Right cardiac atrium (tissue), 5 donors: ENCODE measurements around the gene RBP3. TPM values are rescaled to one million over a fixed set of nuclear protein-coding genes. Genes with fewer than 3 reads are reported as not detected.
A peak's percentile ranks its signal among the peaks of the same experiment; 100 is the strongest.

Experiments
- ATAC-seq, 2 donors: fragments of 200-7000 bp; cut with Tn5 transposase; one replicate each; pipeline versions ENCODE4 v1.8.0 to v1.9.1; 2020; ENCODE audit warnings: moderate library complexity in 2 of 2, mild to moderate bottlenecking in 1 of 2
- DNase-seq, 3 donors: peaks; one replicate each; pipeline ENCODE4 v3.0.0-alpha.2; 2020
- H3K27ac ChIP-seq: one replicate; pipeline ENCODE4 v1.5.1; 2013; ENCODE audit warnings: mild to moderate bottlenecking, low read length, control low read depth, moderate library complexity
- H3K27me3 ChIP-seq: one replicate; pipeline ENCODE4 v1.6.1; 2013; ENCODE audit not compliant: control insufficient read depth, insufficient read depth
- H3K4me1 ChIP-seq: one replicate; pipeline ENCODE4 v1.6.1; 2013; ENCODE audit warnings: low read length; ENCODE audit not compliant: control insufficient read depth, insufficient read depth
- H3K4me3 ChIP-seq: one replicate; pipeline ENCODE4 v1.5.1; 2013; ENCODE audit warnings: low read length, control low read depth
- H3K9me3 ChIP-seq: one replicate; pipeline ENCODE4 v1.6.1; 2013; ENCODE audit warnings: low read length; ENCODE audit not compliant: control insufficient read depth
- WGBS: extraction: QIAGEN DNeasy Blood & Tissue Kit; methylation state at CpG from one replicate; pipeline ENCODE4 v1.1.7; 2013; 5-methylcytosine and 5-hydroxymethylcytosine counted together
- intact Hi-C, 4 donors: fragments of 100-400 bp; cut with DNase I; formaldehyde crosslinking; loops; one replicate each; pipeline versions ENCODE4 v1.11.0 to v1.14.0; 2022 to 2023
- polyA plus RNA-seq: library from polyadenylated mRNA; stranded (reverse); fragments of 200-250 nt; gene quantifications from one replicate; pipeline ENCODE4 v1.2.3, GENCODE V29; 2013
- total RNA-seq, 4 donors: library from RNA; stranded (reverse); fragmentation: NEBNext Ultra II Directional; extraction: Animal tissue kit (Norgen Biotek cat#: 25700); gene quantifications; one replicate each; pipeline ENCODE4 v1.2.1, GENCODE V29; 2021
- donor health status: healthy with polysubstance abuse.
- donor health status: DM: no; HTN: yes; CAD: no.
- donor health status: DM: no; HTN: no; CAD: no.
- donor health status: DM: no; HTN: yes; CAD: no; lungs with severe emphysema.
- donor health status: DM: yes; HTN: yes; CAD: no.

Gene RBP3
- total and polyA plus RNA-seq, 5 donors = not detected

DNA sequence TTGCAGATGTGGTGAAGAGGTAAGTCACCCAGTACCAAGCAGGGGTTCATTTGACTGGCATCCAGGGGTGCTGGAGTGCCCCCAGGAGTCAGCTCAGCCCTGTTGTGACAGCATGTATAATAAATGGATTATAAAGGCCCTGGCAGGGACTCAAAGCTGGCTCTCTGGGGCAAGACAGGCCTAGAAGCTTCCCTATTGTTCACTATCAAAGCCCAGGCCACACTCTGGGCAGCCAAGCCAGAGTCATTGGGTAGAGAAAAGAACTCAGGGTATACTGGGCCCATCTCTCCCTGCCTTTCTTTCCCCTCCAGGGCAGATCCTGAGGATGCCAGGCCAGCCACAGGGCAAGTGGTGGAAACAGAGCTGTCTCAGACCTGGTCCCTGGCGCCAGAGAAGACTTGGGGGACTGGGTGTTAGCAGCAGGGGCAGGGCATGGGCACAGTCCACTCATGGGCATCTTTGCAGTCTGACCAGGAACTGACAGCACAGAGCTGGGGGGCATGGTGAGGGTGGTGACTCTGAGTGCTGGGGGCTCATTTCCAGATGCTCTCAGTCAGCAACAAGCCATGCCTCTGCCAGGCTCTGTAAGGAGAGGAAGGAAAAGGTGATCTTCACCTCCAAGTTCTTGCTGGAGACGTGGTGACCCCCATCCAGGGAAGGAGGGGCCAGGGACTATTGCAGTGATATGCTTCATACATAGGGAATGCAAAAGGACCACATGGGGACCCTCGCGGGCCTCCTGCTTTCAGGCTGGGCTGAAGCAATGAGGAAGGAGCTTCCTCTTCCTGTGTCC, 11.7 kb downstream of the RBP3 start:
- H3K27me3 ChIP-seq = no peaks in the 10 kb centered on the region
- H3K4me1 ChIP-seq = no peaks in the 10 kb centered on the region
- H3K4me3 ChIP-seq = no peak overlapping the region
- no peaks in the 10 kb centered on the region for H3K9me3 ChIP-seq
- no peak for ATAC-seq
- 69% methylated on average over 4 of the region's 4 CpGs for WGBS
- H3K27ac ChIP-seq = no peak overlapping the region
- no peak for DNase-seq
- intact Hi-C loops = no loop called here

DNA sequence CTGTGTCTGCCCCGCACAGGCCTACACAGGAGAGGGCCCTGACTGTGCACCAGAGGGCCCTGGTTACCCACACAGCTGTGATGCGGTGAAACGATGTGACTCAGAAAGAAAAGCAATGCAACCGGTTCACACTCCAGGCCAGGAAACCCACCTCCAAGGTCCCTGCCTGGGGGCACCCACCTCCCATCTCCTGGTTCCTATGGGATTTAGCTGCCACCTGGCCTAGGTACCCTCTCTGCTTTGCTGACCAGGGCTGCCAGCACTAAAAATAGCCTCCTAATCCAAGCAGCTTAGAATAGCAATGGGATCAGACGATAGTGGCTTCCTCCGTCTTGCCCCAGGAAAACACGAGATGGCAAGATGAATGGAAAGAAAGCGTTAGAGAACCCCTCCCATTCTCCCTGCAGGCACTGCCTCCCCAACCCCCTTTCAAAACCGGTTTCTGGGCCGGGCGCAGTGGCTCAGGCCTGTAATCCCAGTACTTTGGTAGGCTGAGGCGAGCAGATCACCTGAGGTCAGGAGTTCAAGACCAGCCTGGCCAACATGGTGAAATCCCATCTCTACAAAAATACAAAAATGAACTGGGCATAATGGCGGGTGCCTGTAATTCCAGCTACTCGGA, 12.4 kb downstream of the RBP3 start:
- H3K27ac ChIP-seq = no peak overlapping the region
- H3K4me1 ChIP-seq = no peaks in the 10 kb centered on the region
- DNase-seq = no peak
- peak in 1 of 2 donors; percentile 20 for ATAC-seq
- intact Hi-C loops = no loop called here
- no peaks in the 10 kb centered on the region for H3K27me3 ChIP-seq
- H3K9me3 ChIP-seq = no peaks in the 10 kb centered on the region
- 74% methylated on average over 14 of the region's 14 CpGs for WGBS
- H3K4me3 ChIP-seq = no peak overlapping the region

DNA sequence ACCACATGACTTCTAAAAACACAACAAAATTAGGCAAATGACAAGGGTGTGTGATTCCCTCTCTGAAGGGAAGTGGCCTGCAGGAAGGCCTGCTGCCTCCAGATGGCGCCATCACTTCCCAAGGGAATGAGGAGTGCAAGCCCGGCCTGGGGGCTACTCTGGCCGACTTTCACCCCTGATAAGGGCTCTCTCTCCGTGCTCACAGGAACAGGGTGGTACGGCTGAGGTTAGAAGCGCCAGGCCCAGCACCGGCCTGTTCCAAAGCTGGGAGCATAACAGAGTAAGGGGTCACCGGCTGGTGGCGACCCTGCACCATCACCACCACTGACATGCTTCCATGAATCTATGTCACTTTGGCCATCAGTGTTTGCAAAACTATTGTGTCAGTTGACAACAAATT, 13.1 kb downstream of the RBP3 start:
- Histone ChIP-seq H3K4me3 (no peak overlapping the region), H3K27me3 (no peaks in the 10 kb centered on the region), H3K27ac (no peak overlapping the region), H3K4me1 (no peaks in the 10 kb centered on the region), H3K9me3 (no peaks in the 10 kb centered on the region)
- 54% methylated on average over 9 of the region's 9 CpGs for WGBS
- DNase-seq (no peak), ATAC-seq (peak in 1 of 2 donors; percentile 23)
- intact Hi-C loops = no loop called here

GRCh38 chr10:47362199-47362598, 14.0 kb downstream of the RBP3 start:
- Histone ChIP-seq H3K4me1 (no peaks in the 10 kb centered on the region), H3K27me3 (no peaks in the 10 kb centered on the region), H3K27ac (no peak overlapping the region), H3K4me3 (no peak overlapping the region), H3K9me3 (no peaks in the 10 kb centered on the region)
- WGBS = 89% methylated on average over 3 of the region's 3 CpGs
- ATAC-seq (no peak), DNase-seq (no peak)
- intact Hi-C loops = no loop called here

GRCh38 chr10:47363781-47364180, 15.6 kb downstream of the RBP3 start:
- 84% methylated on average over 3 of the region's 3 CpGs for WGBS

GRCh38 chr10:47364366-47364765, 16.2 kb downstream of the RBP3 start:
- no peak for DNase-seq
- intact Hi-C loops = no loop called here
- H3K4me1 ChIP-seq = no peaks in the 10 kb centered on the region
- 57% methylated on average over 4 of the region's 4 CpGs for WGBS
- H3K9me3 ChIP-seq = no peaks in the 10 kb centered on the region
- no peak overlapping the region for H3K4me3 ChIP-seq
- H3K27me3 ChIP-seq = no peaks in the 10 kb centered on the region
- no peak overlapping the region for H3K27ac ChIP-seq
- no peak for ATAC-seq

More at GRCh38 chr10:47363781-47364180, 15.6 kb downstream of the RBP3 start:
- intact Hi-C loops = no loop called here
- H3K4me1 ChIP-seq = no peaks in the 10 kb centered on the region
- no peaks in the 10 kb centered on the region for H3K27me3 ChIP-seq
- H3K27ac ChIP-seq = no peak overlapping the region
- no peak overlapping the region for H3K4me3 ChIP-seq
- DNase-seq (no peak), ATAC-seq (no peak)
- H3K9me3 ChIP-seq = no peaks in the 10 kb centered on the region

DNA sequence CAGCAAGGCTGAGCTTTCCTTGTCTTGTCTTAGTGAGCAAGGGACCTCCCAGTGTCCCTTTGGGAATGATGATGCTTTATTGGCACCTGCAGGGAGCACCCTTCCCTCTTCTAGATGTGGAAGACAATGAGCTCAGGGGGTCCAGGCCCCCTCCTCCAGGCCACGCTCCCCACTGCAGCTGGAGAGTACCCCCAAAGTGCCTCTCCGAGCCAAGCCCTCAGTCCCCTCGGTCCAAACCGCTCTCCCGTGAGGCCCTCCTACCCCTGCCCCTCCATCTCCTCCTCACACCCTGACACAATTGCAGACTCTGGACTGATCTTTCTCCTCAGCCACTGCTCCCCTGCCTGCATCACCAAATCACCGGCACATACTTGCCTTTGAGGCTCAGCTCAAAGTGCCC, 16.7 kb downstream of the RBP3 start:
- H3K27ac ChIP-seq = no peak overlapping the region
- H3K9me3 ChIP-seq = no peaks in the 10 kb centered on the region
- H3K4me1 ChIP-seq = no peaks in the 10 kb centered on the region
- no peak for DNase-seq
- 87% methylated on average over 6 of the region's 6 CpGs for WGBS
- intact Hi-C loops = no loop called here
- H3K27me3 ChIP-seq = no peaks in the 10 kb centered on the region
- H3K4me3 ChIP-seq = no peak overlapping the region
- ATAC-seq = no peak

DNA sequence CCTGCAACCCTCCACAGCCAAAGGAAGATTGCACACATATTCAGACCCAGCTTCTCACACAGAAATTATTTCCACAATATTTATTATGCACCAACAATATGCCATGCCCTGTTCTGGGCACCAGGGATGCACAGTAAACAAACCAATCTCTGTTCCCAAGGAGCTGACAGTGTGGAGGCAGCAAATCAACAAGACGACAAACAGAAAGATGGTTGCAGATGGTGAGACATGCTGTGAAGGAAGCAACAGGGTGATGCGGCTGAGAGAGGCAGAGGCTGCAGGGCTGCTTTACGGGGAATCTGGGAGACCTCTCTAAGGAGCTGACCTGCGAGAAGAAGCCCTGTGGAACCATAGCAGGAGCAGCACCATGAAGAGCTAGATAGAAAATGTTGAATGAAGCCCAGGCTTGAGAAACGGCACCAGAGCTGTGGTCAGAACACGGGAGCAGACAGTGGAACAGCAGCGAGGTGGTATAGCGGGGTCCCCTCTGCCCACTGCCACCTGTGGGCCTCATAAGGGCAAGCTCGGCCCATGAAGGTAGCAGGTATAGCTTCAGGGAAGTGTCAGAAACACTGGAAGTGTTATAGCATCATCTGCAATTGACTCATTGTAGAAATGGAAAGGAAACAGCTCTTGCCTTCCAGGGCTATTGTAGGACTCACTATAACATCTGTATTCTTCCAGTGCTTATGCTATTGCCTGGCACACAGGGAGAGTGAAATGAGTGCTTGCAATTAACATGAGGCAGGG, 17.4 kb downstream of the RBP3 start:
- Histone ChIP-seq H3K4me3 (no peak overlapping the region), H3K9me3 (no peaks in the 10 kb centered on the region), H3K27ac (no peak overlapping the region), H3K4me1 (no peaks in the 10 kb centered on the region), H3K27me3 (no peaks in the 10 kb centered on the region)
- ATAC-seq = no peak
- intact Hi-C loops = no loop called here
- no peak for DNase-seq
- 88% methylated on average over 9 of the region's 9 CpGs for WGBS

GRCh38 chr10:47366181-47366631, 18.0 kb downstream of the RBP3 start:
- ATAC-seq (no peak), DNase-seq (no peak)

DNA sequence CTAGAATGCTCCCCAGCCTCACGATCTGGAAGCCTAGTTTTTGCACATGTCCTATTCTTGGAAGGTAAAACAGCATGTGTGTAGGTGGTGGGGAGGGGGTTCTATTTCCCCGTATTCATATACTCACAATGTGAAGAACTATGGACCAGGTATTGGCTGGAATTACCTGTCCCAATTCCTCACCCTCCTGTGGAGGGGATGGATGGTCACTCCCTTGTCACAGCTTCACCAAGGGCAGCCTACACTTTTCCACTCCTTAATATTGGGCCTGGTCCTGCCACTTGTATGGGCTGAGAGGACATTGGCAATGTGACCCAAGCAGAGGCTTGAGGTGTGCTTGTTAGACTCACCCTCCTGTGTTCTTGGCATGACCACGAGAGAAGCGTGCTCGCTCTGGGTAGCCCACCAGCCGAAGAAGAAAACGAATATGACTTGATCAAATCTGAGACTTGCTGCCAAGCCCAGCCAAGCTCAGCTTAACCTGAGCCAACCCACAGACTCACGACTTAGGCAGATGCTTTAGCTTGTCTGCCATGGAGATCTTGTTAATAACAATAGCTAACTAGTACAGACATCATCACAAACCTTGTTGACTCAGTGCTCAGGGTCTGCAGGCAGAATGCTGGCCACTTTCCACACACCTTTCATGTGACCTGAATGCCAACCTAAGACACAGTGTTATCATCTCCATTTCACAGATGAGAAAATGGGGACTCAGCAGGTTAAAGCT, 18.7 kb downstream of the RBP3 start:
- no peak overlapping the region for H3K4me3 ChIP-seq
- H3K9me3 ChIP-seq = no peaks in the 10 kb centered on the region
- H3K4me1 ChIP-seq = no peaks in the 10 kb centered on the region
- WGBS = 86% methylated on average over 8 of the region's 8 CpGs
- ATAC-seq (no peak), DNase-seq (no peak)
- H3K27me3 ChIP-seq = no peaks in the 10 kb centered on the region
- intact Hi-C loops = no loop called here
- H3K27ac ChIP-seq = no peak overlapping the region

More at GRCh38 chr10:47366181-47366631, 18.0 kb downstream of the RBP3 start:
- WGBS = 75% methylated on average over 5 of the region's 5 CpGs
- no peaks in the 10 kb centered on the region for H3K9me3 ChIP-seq
- no peaks in the 10 kb centered on the region for H3K27me3 ChIP-seq
- no peak overlapping the region for H3K27ac ChIP-seq
- intact Hi-C loops = no loop called here
- H3K4me3 ChIP-seq = no peak overlapping the region
- no peaks in the 10 kb centered on the region for H3K4me1 ChIP-seq
